HG03025 (cell line): ENCODE measurements around the gene SPTAN1.
"Not testable (repeated sequence)": the region's sequence is repeated elsewhere in the genome, so short reads cannot be mapped to it uniquely, and the experiment has no call there.

Experiments
- ATAC-seq: cut with Tn5 transposase; IDR thresholded peaks from one replicate; pipeline ENCODE4 v1.9.1; 2021; ENCODE audit warnings: mild to moderate bottlenecking, moderate library complexity; ENCODE audit not compliant: unreplicated experiment, low FRiP score

The SPTAN1 gene

DNA sequence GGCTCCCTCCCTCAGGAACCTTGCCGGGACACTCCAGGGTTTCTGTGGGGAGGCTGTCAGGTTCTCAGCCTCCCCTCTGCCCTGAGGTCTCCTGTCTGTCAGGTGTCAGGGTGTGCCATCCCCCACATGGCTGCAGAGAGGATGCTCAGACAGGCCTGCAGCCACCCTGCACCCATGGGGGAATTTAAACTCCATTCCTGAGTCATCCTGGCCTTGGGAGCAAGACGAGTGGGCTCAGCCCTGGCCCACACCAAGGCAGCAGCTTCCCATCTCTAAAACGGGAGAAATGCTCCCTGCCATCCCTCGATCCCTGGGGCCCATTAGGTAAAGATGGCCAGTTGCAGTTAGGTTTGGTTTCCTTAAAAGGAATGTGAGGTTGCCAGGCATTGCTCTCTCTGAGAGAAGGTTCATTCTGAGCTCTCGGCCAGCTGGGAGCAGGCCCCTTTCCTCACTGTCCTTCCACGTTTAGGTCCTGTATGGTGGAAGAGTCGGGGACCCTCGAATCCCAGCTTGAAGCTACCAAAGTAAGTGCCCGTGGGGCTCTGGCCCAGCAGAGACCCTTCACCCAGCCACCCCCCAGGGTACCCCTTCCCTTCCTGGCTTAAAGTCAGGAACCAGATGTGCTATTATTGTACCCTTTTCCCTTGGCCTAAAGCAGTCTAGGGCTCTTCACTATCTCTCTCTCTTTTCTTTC lies 77.6 kb downstream of the SPTAN1 start:
- no peak for ATAC-seq

DNA sequence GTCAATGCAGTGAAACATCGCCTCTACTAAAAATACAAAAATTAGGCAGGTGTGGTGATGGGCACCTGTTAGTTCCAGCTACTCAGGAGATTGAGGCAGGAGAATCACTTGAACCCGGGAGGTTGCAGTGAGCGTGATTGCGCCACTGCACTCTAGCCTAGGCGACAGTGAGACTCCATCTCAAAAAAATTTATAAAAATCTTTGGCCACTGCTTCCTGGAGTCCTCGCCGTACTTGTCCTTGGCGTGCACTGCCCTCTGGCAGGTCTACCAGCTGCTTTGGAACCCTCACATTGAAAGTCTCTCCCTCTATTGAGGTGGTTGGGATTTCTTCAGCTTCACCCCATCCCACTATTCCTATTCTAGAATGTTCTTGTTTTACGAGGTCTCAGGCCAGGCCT lies 79.2 kb downstream of the SPTAN1 start:
- no peak for ATAC-seq

- no peak for ATAC-seq
These were observed 79.7 kb downstream of the SPTAN1 start for GRCh38 chr9:128632066-128632465.

GRCh38 chr9:128632486-128632885 lies 80.1 kb downstream of the SPTAN1 start:
- no peak for ATAC-seq

GRCh38 chr9:128633057-128633456 lies 80.7 kb downstream of the SPTAN1 start:
- ATAC-seq = no peak

GRCh38 chr9:128633601-128634000 lies 81.2 kb downstream of the SPTAN1 start:
- no peak for ATAC-seq

DNA sequence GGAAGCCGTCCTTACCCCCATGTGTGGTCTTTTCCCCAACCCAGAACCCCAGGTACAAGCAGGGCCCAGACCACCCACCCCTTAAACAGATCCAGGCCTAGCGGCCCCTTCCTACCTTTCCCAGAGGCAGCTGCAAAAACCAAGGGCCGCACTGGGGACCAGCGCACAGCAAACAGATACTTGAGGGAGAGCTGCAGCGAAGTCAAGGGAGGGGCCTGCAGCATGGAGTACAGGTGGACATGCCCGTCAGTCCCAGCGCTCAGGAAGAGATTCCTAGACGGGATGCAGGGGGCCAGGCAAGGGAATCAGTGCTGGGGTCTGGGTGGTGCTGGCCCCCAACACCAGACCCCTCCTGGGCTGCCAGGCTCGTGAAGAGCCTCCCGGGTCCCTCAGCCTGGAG lies 81.7 kb downstream of the SPTAN1 start:
- no peak for ATAC-seq

GRCh38 chr9:128634651-128635262 lies 82.4 kb downstream of the SPTAN1 start:
- no peak for ATAC-seq

- ATAC-seq = no peak
These were observed 83.1 kb downstream of the SPTAN1 start for GRCh38 chr9:128635266-128636023.

DNA sequence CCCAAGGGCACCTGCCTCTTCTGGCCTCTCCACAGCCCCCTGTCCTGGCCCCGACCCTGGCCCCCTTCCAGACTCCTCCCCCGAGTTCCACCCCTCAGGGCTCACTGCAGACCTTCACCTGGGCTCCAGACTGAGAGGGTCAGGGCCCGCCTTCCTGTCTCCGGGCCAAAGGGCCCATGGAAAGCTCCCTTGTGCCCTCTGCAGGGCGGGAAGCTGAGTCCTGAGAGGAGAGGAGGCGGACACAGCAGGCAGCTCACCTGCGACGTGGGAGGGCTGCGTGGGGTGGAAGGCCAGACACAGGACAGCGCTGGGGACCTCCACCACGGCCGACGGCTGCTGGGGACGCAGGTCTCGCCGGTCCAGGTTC lies 83.6 kb downstream of the SPTAN1 start:
- no peak for ATAC-seq

- no peak for ATAC-seq
These were observed 84.5 kb downstream of the SPTAN1 start for GRCh38 chr9:128636556-128637530.

DNA sequence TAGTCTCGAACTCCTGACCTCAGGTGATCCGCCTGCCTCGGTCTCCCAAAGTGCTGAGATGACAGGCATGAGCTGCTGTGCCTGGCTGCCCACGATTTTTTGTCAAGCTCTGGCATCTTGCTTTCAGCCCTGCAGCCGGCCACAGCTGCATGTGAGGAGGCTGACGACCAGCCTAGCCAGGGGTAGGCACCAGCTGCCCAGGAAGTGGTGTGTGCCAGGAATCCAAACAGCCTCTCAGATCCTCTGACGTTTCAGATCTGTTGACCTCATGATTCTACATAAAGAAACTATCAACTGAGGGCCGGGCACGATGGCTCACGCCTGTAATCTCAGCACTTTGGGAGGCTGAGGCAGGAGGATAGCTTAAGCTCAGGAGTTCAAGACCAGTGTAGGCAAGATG lies 85.3 kb downstream of the SPTAN1 start:
- ATAC-seq = no peak

GRCh38 chr9:128638580-128638979 lies 86.2 kb downstream of the SPTAN1 start:
- no peak for ATAC-seq

DNA sequence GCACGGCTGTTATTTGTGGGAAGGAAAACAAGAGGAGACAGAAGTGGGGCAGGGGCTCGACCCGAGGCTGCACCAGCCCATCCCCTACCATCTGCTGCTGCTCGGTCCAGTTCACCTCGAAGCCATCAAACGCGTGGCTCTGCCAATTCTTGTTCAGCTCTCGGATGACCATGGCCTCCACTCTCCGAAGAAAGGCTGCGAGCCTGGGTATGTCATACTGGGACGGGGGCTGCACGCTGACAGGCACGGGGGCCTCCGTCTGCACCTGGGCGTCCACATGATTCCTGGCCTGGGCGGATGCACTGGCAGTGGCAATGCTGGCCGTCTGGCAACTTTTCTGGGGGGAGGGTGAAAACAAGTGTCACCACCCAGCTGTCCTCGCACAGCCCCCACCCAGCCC lies 88.2 kb downstream of the SPTAN1 start:
- ATAC-seq = no peak

- ATAC-seq = no peak
These were observed 90.4 kb downstream of the SPTAN1 start for GRCh38 chr9:128642675-128643245.

DNA sequence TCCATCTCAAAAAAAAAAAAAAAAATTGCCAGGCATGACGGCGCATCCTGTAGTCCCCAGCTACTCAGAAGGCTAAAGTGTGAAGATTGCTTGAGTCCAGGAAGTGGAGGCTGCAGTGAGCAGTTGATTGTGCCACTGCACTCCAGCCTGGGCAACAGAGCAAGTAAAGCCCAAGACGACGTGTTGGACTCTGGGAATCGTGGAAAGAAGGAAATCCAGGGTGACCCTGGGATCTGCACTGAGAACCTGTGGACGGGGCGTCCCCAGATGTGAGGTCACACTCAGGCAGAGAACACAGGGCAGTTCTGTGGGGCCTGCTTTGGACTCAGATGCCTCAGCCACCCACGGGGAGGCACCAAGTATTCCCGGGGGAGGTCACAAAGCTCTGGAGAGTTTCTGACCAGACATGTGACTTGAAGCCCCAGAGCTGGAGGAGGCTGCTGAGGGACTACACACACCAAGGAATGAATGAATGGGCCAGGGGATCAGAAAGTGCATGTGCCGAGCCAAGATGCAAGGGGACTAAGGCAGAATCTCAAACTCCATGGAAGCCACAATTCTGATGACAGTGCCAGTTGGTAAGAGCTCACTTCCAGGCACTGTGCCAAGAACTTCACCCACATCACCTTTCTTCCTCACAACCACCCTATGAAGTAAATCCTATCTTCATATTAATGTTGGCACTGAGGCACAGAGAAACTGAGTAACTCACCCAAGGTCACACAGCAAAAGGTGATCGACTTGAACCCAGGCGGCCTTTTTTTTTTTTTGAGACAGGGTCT lies 91.3 kb downstream of the SPTAN1 start:
- no peak for ATAC-seq

- not testable (repeated sequence) for ATAC-seq
These were observed 95.8 kb downstream of the SPTAN1 start for GRCh38 chr9:128648206-128648605.

DNA sequence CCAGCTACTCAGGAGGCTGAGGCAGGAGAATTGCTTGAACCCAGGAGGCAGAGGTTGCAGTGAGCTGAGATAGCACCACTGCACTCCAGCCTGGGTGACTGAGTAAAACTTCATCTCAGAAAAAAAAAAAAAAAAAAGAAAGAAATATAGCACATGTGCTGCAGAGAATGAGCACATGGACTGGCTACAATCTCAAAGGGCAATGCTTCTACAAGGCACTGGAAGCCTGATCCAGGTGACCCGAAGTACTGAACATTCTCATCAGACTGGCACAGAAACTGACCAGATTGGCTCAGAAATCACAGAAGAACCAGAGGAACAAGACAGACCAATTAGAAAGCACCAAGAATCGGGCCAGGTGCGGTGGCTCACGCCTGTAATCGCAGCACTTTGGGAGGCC lies 99.4 kb downstream of the SPTAN1 start:
- ATAC-seq = no peak

- no peak for ATAC-seq
These were observed 101.5 kb downstream of the SPTAN1 start for GRCh38 chr9:128653908-128654307.

DNA sequence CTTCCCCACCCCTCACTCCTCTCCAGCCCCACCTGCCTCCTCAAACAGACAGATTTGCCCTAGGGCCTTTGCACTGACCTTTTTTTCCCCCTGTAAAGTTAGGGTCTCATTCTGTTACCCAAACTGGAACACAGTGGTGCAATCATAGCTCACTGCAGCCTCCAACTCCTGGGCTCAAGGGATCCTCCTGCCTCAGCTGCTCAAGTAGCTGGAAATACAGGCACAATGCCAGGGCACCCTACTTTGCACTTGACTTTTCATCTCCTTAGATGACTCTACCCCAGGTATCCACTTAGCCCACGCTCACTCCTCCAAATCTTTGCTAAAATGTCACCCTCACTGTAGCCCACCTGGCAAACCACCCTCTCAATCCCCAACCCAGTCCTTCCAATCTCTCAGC lies 102.1 kb downstream of the SPTAN1 start:
- no peak for ATAC-seq
